OCI-LY1 (cell line): ENCODE results near the gene LCMT1.

ENCODE experiments used
- H2AFZ ChIP-seq: fragments of 200-600 bp; sonication (generic), shearing (Covaris generic); 2 replicates; pipeline ENCODE4 v1.6.0; 2014; ENCODE audit warnings: antibody characterized with exemption, mild to moderate bottlenecking, low read length
- H3F3A ChIP-seq: fragments of 200-600 bp; sonication (generic), shearing (Covaris generic); 2 replicates; pipeline ENCODE4 v1.6.0; 2014; ENCODE audit warnings: mild to moderate bottlenecking, antibody characterized with exemption, low read length, moderate library complexity; ENCODE audit not compliant: insufficient read depth
- H3K27ac ChIP-seq: fragments of 200-600 bp; sonication (generic); 2 replicates; pipeline ENCODE4 v1.5.1; 2014; ENCODE audit warnings: low read length, mixed run types, mild to moderate bottlenecking, low read depth; ENCODE audit not compliant: poor library complexity, severe bottlenecking
- H3K27me3 ChIP-seq: fragments of 200-600 bp; sonication (generic); 2 replicates; pipeline ENCODE4 v1.6.0; 2014; ENCODE audit warnings: antibody characterized with exemption, mild to moderate bottlenecking, low read length, moderate library complexity; ENCODE audit not compliant: insufficient read depth
- H3K36me3 ChIP-seq: fragments of 200-600 bp; sonication (generic); 2 replicates; pipeline ENCODE4 v1.6.1; 2014; ENCODE audit warnings: mild to moderate bottlenecking, antibody characterized with exemption, low read length, moderate library complexity, mixed read lengths; ENCODE audit not compliant: insufficient read depth
- H3K4me1 ChIP-seq: fragments of 200-600 bp; sonication (generic); 2 replicates; pipeline ENCODE4 v1.5.1; 2014; ENCODE audit warnings: mild to moderate bottlenecking, low read length, moderate library complexity; ENCODE audit not compliant: insufficient read depth, severe bottlenecking
- H3K4me2 ChIP-seq: fragments of 200-600 bp; sonication (generic), shearing (Covaris generic); 2 replicates; pipeline ENCODE4 v1.6.1; 2014; ENCODE audit warnings: low read length
- H3K4me3 ChIP-seq: fragments of 200-600 bp; sonication (generic); 2 replicates; pipeline ENCODE4 v1.5.1; 2014; ENCODE audit warnings: low read length, low read depth, mild to moderate bottlenecking, mixed read lengths; ENCODE audit not compliant: poor library complexity, severe bottlenecking
- H3K79me2 ChIP-seq: fragments of 200-600 bp; shearing (Covaris generic); 2 replicates; pipeline ENCODE4 v1.6.1; 2016; ENCODE audit warnings: mixed run types, low read length, mixed read lengths; ENCODE audit not compliant: insufficient read depth
- H3K9ac ChIP-seq: fragments of 200-600 bp; sonication (generic), shearing (Covaris generic); 2 replicates; pipeline ENCODE4 v1.6.1; 2014; ENCODE audit warnings: mild to moderate bottlenecking, low read length, mixed read lengths
- H3K9me2 ChIP-seq: fragments of 200-600 bp; sonication (generic), shearing (Covaris generic); 2 replicates; pipeline ENCODE4 v1.6.1; 2014; ENCODE audit warnings: low read depth, mild to moderate bottlenecking, low read length, mixed read lengths
- H3K9me3 ChIP-seq: fragments of 200-600 bp; shearing (Covaris generic); 2 replicates; pipeline ENCODE4 v1.6.1; 2014; ENCODE audit warnings: low read length, mixed read lengths
- H4K20me1 ChIP-seq: fragments of 200-600 bp; sonication (generic), shearing (Covaris generic); 2 replicates; pipeline ENCODE4 v1.6.0; 2016; ENCODE audit warnings: mild to moderate bottlenecking, low read length; ENCODE audit not compliant: insufficient read depth
- CTCF ChIP-seq: fragments of 200-600 bp; sonication (generic), shearing (Covaris generic); IDR thresholded peaks from 2 replicates; pipeline ENCODE4 v1.5.1; 2017; ENCODE audit warnings: mild to moderate bottlenecking, antibody characterized with exemption, low read length, moderate library complexity, mixed read lengths
- EZH2 ChIP-seq: fragments of 200-600 bp; sonication (generic), shearing (Covaris generic); IDR thresholded peaks from 2 replicates; pipeline ENCODE4 v1.8.0; 2017; ENCODE audit warnings: borderline replicate concordance, mixed run types, mild to moderate bottlenecking, antibody characterized with exemption, low read length, moderate library complexity, mixed read lengths

LCMT1 gene

GRCh38 chr16:25083065-25083464 is 28.5 kb upstream of the LCMT1 start:
- no peaks in the 10 kb centered on the region for H3K9me2 ChIP-seq
- no peaks in the 10 kb centered on the region for H3K27me3 ChIP-seq
- no peak for TF ChIP-seq EZH2
- no peak for TF ChIP-seq CTCF
- no peaks in the 10 kb centered on the region for H3K79me2 ChIP-seq
- H3K4me3 ChIP-seq = no peak overlapping the region
- no peaks in the 10 kb centered on the region for H4K20me1 ChIP-seq
- no peak overlapping the region for H2AFZ ChIP-seq
- H3K36me3 ChIP-seq = no peaks in the 10 kb centered on the region
- H3F3A ChIP-seq = no peaks in the 10 kb centered on the region
- no peak overlapping the region for H3K4me2 ChIP-seq
- H3K9ac ChIP-seq = no peak overlapping the region
- H3K9me3 ChIP-seq = peaks cover 8% of the 10 kb centered on the region; the same call in 1 of the 2 replicates
- H3K27ac ChIP-seq = no peak overlapping the region
- no peaks in the 10 kb centered on the region for H3K4me1 ChIP-seq

- Histone ChIP-seq H3K36me3 (no peaks in the 10 kb centered on the region), H3K9me2 (no peaks in the 10 kb centered on the region), H3K9ac (no peak overlapping the region), H2AFZ (no peak overlapping the region), H3K79me2 (no peaks in the 10 kb centered on the region), H3K27me3 (no peaks in the 10 kb centered on the region), H3K4me1 (no peaks in the 10 kb centered on the region), H3K27ac (no peak overlapping the region), H4K20me1 (no peaks in the 10 kb centered on the region), H3K4me2 (no peak overlapping the region), H3K4me3 (no peak overlapping the region), H3K9me3 (peaks cover 3% of the 10 kb centered on the region; the same call in 1 of the 2 replicates), H3F3A (no peaks in the 10 kb centered on the region)
- TF ChIP-seq CTCF (no peak), EZH2 (no peak)
Measured at GRCh38 chr16:25083701-25084100, 27.8 kb upstream of the LCMT1 start.

- Histone ChIP-seq H2AFZ (no peak overlapping the region), H3K9me3 (no peaks in the 10 kb centered on the region), H3K79me2 (no peaks in the 10 kb centered on the region), H3K27me3 (no peaks in the 10 kb centered on the region), H3K4me1 (no peaks in the 10 kb centered on the region), H3K4me2 (no peak overlapping the region), H3F3A (no peaks in the 10 kb centered on the region), H3K36me3 (no peaks in the 10 kb centered on the region), H4K20me1 (no peaks in the 10 kb centered on the region), H3K4me3 (no peak overlapping the region), H3K9ac (no peak overlapping the region), H3K27ac (no peak overlapping the region), H3K9me2 (no peaks in the 10 kb centered on the region)
- no peak for TF ChIP-seq CTCF
- no peak for TF ChIP-seq EZH2
Measured at GRCh38 chr16:25084797-25085196, 26.7 kb upstream of the LCMT1 start.
